Karpas-422 (cell line): Measurements from ENCODE around the gene RASSF1. TPM values are rescaled to one million over a fixed set of nuclear protein-coding genes. Genes with fewer than 3 reads are reported as not detected.
A peak's percentile ranks its signal among the peaks of the same experiment; 100 is the strongest.
"Not testable (repeated sequence)": the region's sequence is repeated elsewhere in the genome, so short reads cannot be mapped to it uniquely, and the experiment has no call there.

Experiments used
- DNase-seq: peaks from one replicate; pipeline ENCODE4 v3.0.0-alpha.2; 2015
- H2AFZ ChIP-seq: fragments of 200-600 bp; sonication (generic); 2 replicates; pipeline ENCODE4 v1.6.1; 2014; ENCODE audit warnings: antibody characterized with exemption, low read length, mixed read lengths
- H3K27ac ChIP-seq: fragments of 200-600 bp; sonication (generic); 2 replicates; pipeline ENCODE4 v1.5.1; 2014; ENCODE audit warnings: mild to moderate bottlenecking, low read length, moderate library complexity
- H3K27me3 ChIP-seq: fragments of 200-600 bp; sonication (generic); 2 replicates; pipeline ENCODE4 v1.6.1; 2014; ENCODE audit warnings: low read length, mixed read lengths
- H3K36me3 ChIP-seq: fragments of 200-600 bp; sonication (generic); 2 replicates; pipeline ENCODE4 v1.6.1; 2014; ENCODE audit warnings: low read length, mixed read lengths; ENCODE audit not compliant: insufficient read depth
- H3K4me1 ChIP-seq: fragments of 200-600 bp; sonication (generic); 2 replicates; pipeline ENCODE4 v1.6.1; 2014; ENCODE audit warnings: mild to moderate bottlenecking, low read length, mixed read lengths
- H3K4me2 ChIP-seq: fragments of 200-600 bp; sonication (generic); 2 replicates; pipeline ENCODE4 v1.6.1; 2014; ENCODE audit warnings: low read length, low read depth, mild to moderate bottlenecking; ENCODE audit not compliant: poor library complexity, severe bottlenecking
- H3K4me3 ChIP-seq: fragments of 200-600 bp; sonication (generic); 2 replicates; pipeline ENCODE4 v1.5.1; 2014; ENCODE audit warnings: mild to moderate bottlenecking, antibody characterized with exemption, low read length, mixed read lengths
- H3K79me2 ChIP-seq: fragments of 200-600 bp; sonication (generic); 2 replicates; pipeline ENCODE4 v1.6.1; 2014; ENCODE audit warnings: mild to moderate bottlenecking, low read length, mixed read lengths
- H3K9ac ChIP-seq: fragments of 200-600 bp; sonication (generic); 2 replicates; pipeline ENCODE4 v1.6.0; 2014; ENCODE audit warnings: low read length
- H3K9me2 ChIP-seq: fragments of 200-600 bp; sonication (generic), shearing (Covaris generic); replicated peaks from 2 replicates; pipeline ENCODE4 v1.6.0; 2014; ENCODE audit warnings: mild to moderate bottlenecking, low read length, moderate library complexity; ENCODE audit not compliant: insufficient read depth
- H3K9me3 ChIP-seq: fragments of 300-700, 200-600 bp; sonication (generic); 2 replicates; pipeline ENCODE4 v1.6.1; 2014; ENCODE audit warnings: low read length, mixed read lengths
- H4K20me1 ChIP-seq: fragments of 200-600 bp; sonication (generic); 2 replicates; pipeline ENCODE4 v1.6.1; 2014; ENCODE audit warnings: mild to moderate bottlenecking, antibody characterized with exemption, low read length, low read depth; ENCODE audit not compliant: insufficient read depth
- total RNA-seq: library from RNA; depleted of rRNA; stranded (reverse); fragments of >200 nt; shearing (Covaris generic); gene quantifications from 2 replicates; pipeline ENCODE4 v1.2.3, GENCODE V29; 2014; ENCODE audit warnings: low replicate concordance; rRNA removed

RASSF1 gene
- total RNA-seq, 1 experiment from 2014 or later = 33.3 TPM

DNA sequence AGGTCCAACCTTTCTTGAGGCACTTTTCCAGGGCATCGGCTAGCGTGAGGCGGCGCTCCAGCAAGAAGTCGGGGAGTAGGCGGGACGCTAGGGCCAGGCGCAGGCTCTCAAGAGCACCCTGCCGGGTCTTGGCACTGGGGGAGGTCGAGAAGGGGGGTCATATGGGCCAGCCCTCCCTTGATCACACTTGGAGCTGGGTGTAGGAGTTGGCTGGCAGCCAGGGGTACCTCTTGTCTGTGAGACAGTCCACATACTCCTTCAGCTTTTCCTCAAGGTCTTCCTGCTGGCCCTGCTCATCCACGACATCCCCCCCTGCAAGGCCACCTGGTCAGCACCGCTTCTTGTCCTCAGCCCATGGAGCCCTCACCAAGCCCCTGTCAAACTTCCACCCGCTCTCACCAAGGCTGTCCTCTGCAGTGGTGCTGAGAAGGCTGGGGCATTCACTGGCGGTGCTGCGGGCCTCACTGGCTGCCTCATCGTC is 50.4 kb downstream of the RASSF1 start:
- Histone ChIP-seq H4K20me1 (0 out of 2 replicates have a peak, but pooled peaks cover 4% of the 10 kb centered on the region), H3K27ac (no peak overlapping the region), H3K27me3 (no peaks in the 10 kb centered on the region), H3K4me2 (peak overlapping the region; percentile 97), H2AFZ (no peak overlapping the region), H3K9ac (peak overlapping the region; percentile 97; the same call in 1 of the 2 replicates), H3K4me1 (peaks cover 18% of the 10 kb centered on the region), H3K9me3 (no peaks in the 10 kb centered on the region), H3K4me3 (peak overlapping the region; percentile 99), H3K9me2 (no peaks in the 10 kb centered on the region), H3K36me3 (peaks cover 27% of the 10 kb centered on the region; the same call in 1 of the 2 replicates), H3K79me2 (peaks cover 24% of the 10 kb centered on the region)
- DNase-seq = no peak

DNA sequence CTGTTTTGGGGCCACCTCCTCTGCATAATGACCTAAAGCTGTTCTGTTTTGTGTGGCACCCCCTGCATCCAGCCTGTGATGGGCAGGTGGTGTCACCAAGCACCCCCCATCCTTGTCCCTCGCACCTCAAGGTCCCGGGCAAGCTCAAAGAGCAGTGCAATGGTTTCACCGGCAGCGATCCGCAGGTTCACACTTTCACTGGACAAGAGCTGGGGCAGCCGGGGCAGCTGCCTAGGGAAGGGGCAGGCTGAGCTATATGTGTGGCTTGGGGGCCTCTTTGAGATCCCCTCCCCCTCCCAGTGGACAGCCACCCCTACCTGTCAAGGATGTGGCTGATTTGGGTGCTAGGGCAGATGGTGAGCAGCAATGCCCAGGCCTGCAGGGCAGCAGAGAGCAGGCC is 51.5 kb downstream of the RASSF1 start:
- Histone ChIP-seq H3K36me3 (peaks cover 27% of the 10 kb centered on the region; the same call in 1 of the 2 replicates), H3K27ac (no peak overlapping the region), H3K9me3 (no peaks in the 10 kb centered on the region), H3K4me1 (peaks cover 18% of the 10 kb centered on the region), H3K4me3 (no peak overlapping the region), H3K4me2 (no peak overlapping the region), H3K27me3 (no peaks in the 10 kb centered on the region), H3K79me2 (peaks cover 24% of the 10 kb centered on the region), H2AFZ (no peak overlapping the region), H4K20me1 (0 out of 2 replicates have a peak, but pooled peaks cover 4% of the 10 kb centered on the region), H3K9me2 (no peaks in the 10 kb centered on the region), H3K9ac (no peak overlapping the region)
- DNase-seq = no peak

DNA sequence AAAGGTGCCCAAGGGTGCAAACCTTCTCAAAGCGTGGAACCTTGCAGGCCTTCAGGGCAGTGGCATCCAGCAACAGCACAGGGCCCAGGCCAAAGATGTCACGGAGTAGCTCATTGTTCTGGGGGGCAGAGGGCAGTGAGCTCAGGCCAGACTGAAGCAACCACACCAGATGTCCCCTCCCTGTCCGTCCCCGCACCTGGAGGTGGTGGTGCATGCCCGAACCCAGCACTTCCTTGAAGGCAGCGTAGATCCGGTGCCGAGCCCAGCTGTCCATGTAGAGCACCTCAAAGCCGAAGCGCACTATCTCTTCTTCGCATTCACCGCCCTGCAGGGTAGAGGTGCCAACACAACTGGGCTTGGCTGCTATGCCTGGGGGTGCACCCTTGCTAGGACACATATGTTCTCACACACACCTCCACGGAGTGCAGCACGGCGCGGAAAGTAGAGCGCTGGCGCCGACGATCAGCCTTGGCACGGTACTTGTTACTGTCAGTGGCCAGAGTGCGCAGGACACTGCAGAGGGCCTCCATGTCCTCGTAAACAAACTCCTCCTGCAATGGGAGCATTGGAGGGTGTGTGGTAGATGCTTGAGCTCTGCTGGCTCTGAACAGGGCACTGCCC is 52.1 kb downstream of the RASSF1 start:
- H3K36me3 ChIP-seq = peaks cover 27% of the 10 kb centered on the region; the same call in 1 of the 2 replicates
- no peak overlapping the region for H3K4me3 ChIP-seq
- peaks cover 24% of the 10 kb centered on the region for H3K79me2 ChIP-seq
- H2AFZ ChIP-seq = no peak overlapping the region
- H3K9me2 ChIP-seq = no peaks in the 10 kb centered on the region
- no peaks in the 10 kb centered on the region for H3K27me3 ChIP-seq
- H3K27ac ChIP-seq = no peak overlapping the region
- no peak overlapping the region for H3K9ac ChIP-seq
- H3K4me1 ChIP-seq = peaks cover 18% of the 10 kb centered on the region
- no peak for DNase-seq
- H3K4me2 ChIP-seq = no peak overlapping the region
- 0 out of 2 replicates have a peak, but pooled peaks cover 4% of the 10 kb centered on the region for H4K20me1 ChIP-seq
- no peaks in the 10 kb centered on the region for H3K9me3 ChIP-seq

DNA sequence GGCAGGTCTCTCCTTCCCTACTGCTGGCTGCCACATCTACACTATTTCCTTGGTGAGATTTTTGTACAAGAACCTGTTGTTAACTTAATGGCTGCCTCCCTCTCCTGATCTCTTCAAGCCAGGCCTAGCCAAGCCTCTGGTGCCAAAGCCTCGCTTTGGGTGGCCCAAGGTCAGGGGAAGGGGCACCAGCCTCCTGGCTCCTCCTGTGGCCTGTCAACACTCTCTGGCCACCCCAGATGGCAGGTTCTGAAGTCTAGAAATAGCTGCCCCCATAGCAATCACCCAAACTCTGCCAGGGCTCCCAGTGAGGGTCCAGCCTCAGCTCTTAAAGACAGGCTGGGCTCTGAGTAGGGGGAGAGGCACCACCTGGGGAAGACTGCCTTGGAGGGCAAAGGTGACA is 53.4 kb downstream of the RASSF1 start:
- Histone ChIP-seq H3K4me3 (no peak overlapping the region), H3K27ac (no peak overlapping the region), H3K4me1 (peaks cover 10% of the 10 kb centered on the region), H2AFZ (no peak overlapping the region), H3K9me2 (no peaks in the 10 kb centered on the region), H3K9me3 (no peaks in the 10 kb centered on the region), H3K36me3 (peaks cover 27% of the 10 kb centered on the region; the same call in 1 of the 2 replicates), H3K4me2 (no peak overlapping the region), H3K79me2 (peaks cover 24% of the 10 kb centered on the region), H3K27me3 (no peaks in the 10 kb centered on the region), H4K20me1 (0 out of 2 replicates have a peak, but pooled peaks cover 4% of the 10 kb centered on the region), H3K9ac (no peak overlapping the region)
- no peak for DNase-seq

DNA sequence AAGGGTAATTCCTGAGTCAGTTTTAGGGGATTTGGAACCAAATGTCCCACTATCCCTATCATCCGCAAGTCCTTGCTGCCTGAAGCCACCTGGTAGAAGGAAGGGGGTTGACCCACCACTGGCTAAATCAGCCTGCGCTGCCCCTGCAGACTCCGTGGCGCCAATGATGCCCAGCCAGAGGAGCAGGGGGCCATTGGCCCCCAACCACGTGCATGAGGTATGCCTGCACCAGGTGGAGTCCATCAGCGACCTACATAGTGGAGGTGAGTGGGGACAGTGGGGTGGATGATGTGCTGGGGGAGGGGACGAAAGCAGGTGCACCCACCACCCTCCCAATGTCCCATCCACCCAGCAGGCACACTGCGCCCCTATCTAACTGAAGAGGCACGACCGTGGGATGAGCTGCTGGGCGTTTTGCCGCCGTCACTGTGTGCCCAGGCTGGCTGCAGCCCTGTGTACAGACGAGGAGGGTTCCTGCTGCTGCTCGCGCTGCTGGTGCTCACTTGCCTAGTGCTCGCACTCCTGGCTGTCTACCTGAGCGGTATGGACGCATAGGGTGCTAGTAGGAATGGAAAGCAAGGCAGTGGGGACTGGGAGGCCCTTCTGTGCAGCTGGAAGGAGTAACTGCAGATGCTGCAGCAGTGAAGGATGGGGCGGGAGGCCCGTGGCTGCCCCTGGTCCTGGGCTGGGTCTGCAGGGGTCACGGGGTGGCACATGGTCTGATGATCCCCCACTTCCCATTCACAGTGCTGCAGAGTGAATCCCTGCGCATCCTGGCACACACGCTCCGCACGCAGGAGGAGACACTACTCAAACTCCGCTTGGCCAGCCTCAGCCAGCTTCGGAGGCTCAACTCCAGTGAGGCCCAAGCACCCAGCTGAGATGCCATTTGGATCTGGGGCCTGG is 54.1 kb downstream of the RASSF1 start:
- H3K27me3 ChIP-seq = no peaks in the 10 kb centered on the region
- no peak overlapping the region for H3K4me2 ChIP-seq
- 0 out of 2 replicates have a peak, but pooled peaks cover 4% of the 10 kb centered on the region for H4K20me1 ChIP-seq
- no peak overlapping the region for H2AFZ ChIP-seq
- peaks cover 27% of the 10 kb centered on the region; the same call in 1 of the 2 replicates for H3K36me3 ChIP-seq
- no peaks in the 10 kb centered on the region for H3K9me3 ChIP-seq
- H3K27ac ChIP-seq = no peak overlapping the region
- H3K79me2 ChIP-seq = peaks cover 18% of the 10 kb centered on the region
- no peak for DNase-seq
- no peak overlapping the region for H3K4me3 ChIP-seq
- no peaks in the 10 kb centered on the region for H3K9me2 ChIP-seq
- H3K4me1 ChIP-seq = peaks cover 10% of the 10 kb centered on the region
- no peak overlapping the region for H3K9ac ChIP-seq

DNA sequence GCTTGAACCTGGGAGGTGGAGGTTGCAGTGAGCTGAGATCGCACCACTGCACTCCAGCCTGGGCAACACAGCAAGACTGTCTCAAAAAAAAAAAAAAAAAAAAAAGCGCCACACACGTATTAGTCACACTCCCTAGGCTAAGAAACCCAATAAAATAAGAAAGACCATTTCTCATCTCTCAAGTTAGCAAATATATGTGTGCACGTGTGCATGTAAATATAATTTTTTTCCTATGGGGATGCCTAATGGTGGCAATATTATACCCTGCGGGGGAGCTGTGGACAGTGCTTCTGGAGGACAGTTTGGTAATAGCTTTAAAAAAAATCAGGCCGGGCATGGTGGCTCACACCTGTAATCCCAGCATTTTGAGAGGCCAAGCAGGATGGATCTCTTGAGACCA is 56.5 kb downstream of the RASSF1 start:
- not testable (repeated sequence) for H3K9me2 ChIP-seq, H3K9ac ChIP-seq, H3K4me1 ChIP-seq, H2AFZ ChIP-seq, DNase-seq, H4K20me1 ChIP-seq, H3K27ac ChIP-seq, H3K4me2 ChIP-seq, H3K27me3 ChIP-seq, H3K79me2 ChIP-seq, H3K9me3 ChIP-seq, H3K4me3 ChIP-seq
- H3K36me3 ChIP-seq = peaks cover 15% of the 10 kb centered on the region; the same call in 1 of the 2 replicates

Other genes starting within 250 kb of the RASSF1 start
- gene SEMA3F, start 185.5 kb downstream of the RASSF1 start, total RNA-seq = not detected in 2 replicates
- gene GNAT1, start 149.2 kb downstream of the RASSF1 start, total RNA-seq = not detected in 2 replicates
- gene SLC38A3, start 135.6 kb downstream of the RASSF1 start, total RNA-seq = not detected in 2 replicates
- gene GNAI2, start 104.6 kb downstream of the RASSF1 start, total RNA-seq = 151 and 174 TPM in 2 replicates
- gene SEMA3B, start 71.7 kb downstream of the RASSF1 start, total RNA-seq = 0.15 and 0.29 TPM in 2 replicates
- 0.14 TPM in 1 of 2 replicates, not detected in the other for gene LSMEM2, start 61.7 kb downstream of the RASSF1 start, total RNA-seq
- 75.2 and 82.1 TPM in 2 replicates for gene IFRD2, start 48.4 kb downstream of the RASSF1 start, total RNA-seq
- 9.3 and 17.2 TPM in 2 replicates for gene HYAL3, start 41.4 kb downstream of the RASSF1 start, total RNA-seq
- gene NAA80, start 41.4 kb downstream of the RASSF1 start, total RNA-seq = 18.1 and 20.3 TPM in 2 replicates
- gene HYAL1, start 37.3 kb downstream of the RASSF1 start, total RNA-seq = 0.14 and 0.71 TPM in 2 replicates
- 12.8 and 22.5 TPM in 2 replicates for gene HYAL2, start 18.1 kb downstream of the RASSF1 start, total RNA-seq
- 38.1 and 49.6 TPM in 2 replicates for gene TUSC2, start 12.6 kb downstream of the RASSF1 start, total RNA-seq
- gene ZMYND10, start 4.9 kb upstream of the RASSF1 start, total RNA-seq = 1.3 and 1.4 TPM in 2 replicates
- gene NPRL2, start 9.9 kb upstream of the RASSF1 start, total RNA-seq = 51.2 and 71.1 TPM in 2 replicates
- 32.5 and 35.0 TPM in 2 replicates for gene CYB561D2, start 10.0 kb upstream of the RASSF1 start, total RNA-seq
- gene TMEM115, start 18.7 kb upstream of the RASSF1 start, total RNA-seq = 13.8 and 25.8 TPM in 2 replicates
- not detected in 2 replicates for gene CACNA2D2, start 162.8 kb upstream of the RASSF1 start, total RNA-seq
- 0.15 and 3.3 TPM in 2 replicates for gene C3orf18, start 226.9 kb upstream of the RASSF1 start, total RNA-seq
- 10.9 and 17.0 TPM in 2 replicates for gene HEMK1, start 228.7 kb upstream of the RASSF1 start, total RNA-seq